T-cell (primary cell): Measurements from ENCODE around the gene SEC14L1. TPM values are rescaled to one million over a fixed set of nuclear protein-coding genes. Genes with fewer than 3 reads are reported as not detected.
A peak's percentile ranks its signal among the peaks of the same experiment; 100 is the strongest.
"Not testable (repeated sequence)": the region's sequence is repeated elsewhere in the genome, so short reads cannot be mapped to it uniquely, and the experiment has no call there.

Experiments used
- ATAC-seq, 4 experiments: fragments of 200-7000 bp in 3 of 4; fragments of 150-1000 bp in 1 of 4; cut with Tn5 transposase; replicated peaks in 1 of 4; 1 replicate in 3 of 4; 2 replicates in 1 of 4; pipeline ENCODE4 v1.10.0; 2021; ENCODE audit warnings: moderate library complexity in 3 of 4, mild to moderate bottlenecking in 2 of 4, moderate number of reproducible peaks in 1 of 4
- CTCF ChIA-PET, 2 donors: fragments of 300-600 bp; sonication (Branson Sonifier 250); formaldehyde crosslinking; loops; one replicate each; lab custom pipeline; 2022; ENCODE audit warnings: antibody characterized with exemption in 2 of 2; lab: Charles Lee
- POLR2A ChIA-PET, 2 donors: fragments of 300-600 bp; sonication (Branson Sonifier 250); formaldehyde crosslinking; loops; one replicate each; lab custom pipeline; 2022; ENCODE audit warnings: antibody characterized with exemption in 2 of 2; lab: Charles Lee
- DNase-seq, 35 experiments: peaks; one replicate each; pipeline versions ENCODE4 v3.0.0 to v3.0.0-alpha.2; 2013 to 2023
- H3K27ac ChIP-seq: one replicate; pipeline ENCODE4 v1.5.1; 2013; ENCODE audit warnings: low read length
- H3K27me3 ChIP-seq, 2 experiments: replicated peaks in 1 of 2; 1 replicate in 1 of 2; 2 replicates in 1 of 2; pipeline versions ENCODE4 v1.6.1 to v1.7.0; 2013; ENCODE audit warnings: low read length in 1 of 2, mixed read lengths in 1 of 2; ENCODE audit not compliant: control insufficient read depth in 2 of 2, insufficient read depth in 2 of 2; ENCODE audit errors: extremely low read depth in 1 of 2
- H3K36me3 ChIP-seq, 2 donors: 1 replicate in 1 of 2; 2 replicates in 1 of 2; pipeline versions ENCODE4 v1.6.1 to v1.7.0; 2013; ENCODE audit warnings: low read length in 1 of 2; ENCODE audit not compliant: control insufficient read depth in 2 of 2, insufficient read depth in 1 of 2; ENCODE audit errors: extremely low read depth in 1 of 2
- H3K4me1 ChIP-seq, 2 experiments: 1 replicate in 1 of 2; 2 replicates in 1 of 2; pipeline versions ENCODE4 v1.6.1 to v1.7.0; 2013; ENCODE audit warnings: low read length in 2 of 2, mixed read lengths in 1 of 2; ENCODE audit not compliant: insufficient read depth in 2 of 2, control insufficient read depth in 1 of 2; ENCODE audit errors: extremely low read depth in 1 of 2
- H3K4me3 ChIP-seq, 2 donors: 1 replicate in 1 of 2; 2 replicates in 1 of 2; pipeline versions ENCODE4 v1.5.1 to v1.7.0; 2013; ENCODE audit warnings: mild to moderate bottlenecking in 2 of 2, low read length in 1 of 2, moderate library complexity in 1 of 2; ENCODE audit not compliant: control insufficient read depth in 1 of 2; ENCODE audit errors: extremely low read depth in 1 of 2
- H3K9me3 ChIP-seq: 2 replicates; pipeline ENCODE4 v1.7.0; 2013
- H3K27ac Mint-ChIP-seq, 2 donors: one replicate each; pipeline ENCODE4 v1.8.0; 2020 to 2021; ENCODE audit warnings: mild to moderate bottlenecking in 2 of 2, mixed read lengths in 2 of 2
- H3K27me3 Mint-ChIP-seq, 2 donors: one replicate each; pipeline ENCODE4 v1.8.0; 2021 to 2022; ENCODE audit warnings: mixed read lengths in 2 of 2
- H3K36me3 Mint-ChIP-seq: one replicate; pipeline ENCODE4 v1.8.0; 2021; ENCODE audit warnings: mixed read lengths
- H3K4me1 Mint-ChIP-seq, 3 donors: one replicate each; pipeline ENCODE4 v1.8.0; 2020 to 2022; ENCODE audit warnings: mixed read lengths in 3 of 3, mild to moderate bottlenecking in 1 of 3
- H3K4me3 Mint-ChIP-seq, 3 donors: one replicate each; pipeline ENCODE4 v1.8.0; 2020 to 2022; ENCODE audit warnings: mild to moderate bottlenecking in 3 of 3, mixed read lengths in 3 of 3, moderate library complexity in 3 of 3
- H3K9me3 Mint-ChIP-seq, 3 donors: one replicate each; pipeline ENCODE4 v1.8.0; 2020 to 2022; ENCODE audit warnings: mixed read lengths in 3 of 3
- WGBS: methylation state at CpG from one replicate; pipeline ENCODE4 v1.1.5; 2013; ENCODE audit warnings: missing lambda C conversion rate; ENCODE audit not compliant: insufficient coverage; 5-methylcytosine and 5-hydroxymethylcytosine counted together
- total RNA-seq, 35 experiments: library from RNA in 6 of 35; stranded (reverse) in 6 of 35; fragments of 120-200 nt in 1 of 35; gene quantifications; one replicate each; pipeline versions ENCODE4 v1.2.1 to v1.2.4 and lab custom pipeline; 2013 to 2026

The SEC14L1 gene
- total RNA-seq, 5 donors from 2014 or later (not counting 1 experiment from before 2014, with no cell fraction given), result 36.9 to 71.6 (median 46.2) TPM

GRCh38 chr17:77098884-77099545, 41.8 kb upstream of the SEC14L1 start:
- peak overlapping the region; percentile 91 for H3K27ac ChIP-seq
- H3K4me3 Mint-ChIP-seq, result no peak overlapping the region

GRCh38 chr17:77099997-77100396, 40.8 kb upstream of the SEC14L1 start:
- Mint-ChIP-seq H3K36me3 (peaks cover 19% of the 10 kb centered on the region), H3K4me1 (peaks cover 30 to 37% (median 35%) of the 10 kb centered on the region in 3 donors), H3K9me3 (no peaks in the 10 kb centered on the region), H3K4me3 (no peak overlapping the region), H3K27ac (peak overlapping the region; percentile 87 to 90), H3K27me3 (no peaks in the 10 kb centered on the region)
- ChIA-PET CTCF (interaction anchor here in 1 of 2 donors (0.6 kb wide), 1 partner anchor 28 kb away, joined by 3 read pairs; no protein-coding TSS in a partner anchor), POLR2A (no interaction called here)
- WGBS, result 95% methylated on average over 11 of the region's 15 CpGs
- Histone ChIP-seq H3K27me3 (no peaks in the 10 kb centered on the region), H3K4me1 (peaks cover 0 to 18% of the 10 kb centered on the region in 2 experiments), H3K27ac (no peak overlapping the region), H3K36me3 (peaks cover 4 to 18% of the 10 kb centered on the region in 2 donors), H3K4me3 (no peak overlapping the region), H3K9me3 (no peaks in the 10 kb centered on the region)
- ATAC-seq (no peak), DNase-seq (peak in 6 of 35 experiments; percentile 3 to 55 (median 18))

More at GRCh38 chr17:77098884-77099545, 41.8 kb upstream of the SEC14L1 start:
- Mint-ChIP-seq H3K9me3 (no peaks in the 10 kb centered on the region), H3K27ac (peak overlapping the region; percentile 87 to 90), H3K27me3 (no peaks in the 10 kb centered on the region), H3K4me1 (peaks cover 30 to 41% (median 37%) of the 10 kb centered on the region in 3 donors), H3K36me3 (peaks cover 22% of the 10 kb centered on the region)
- DNase-seq (peak in 28 of 35 experiments; percentile 10 to 78 (median 38)), ATAC-seq (peak; percentile 75 to 94 (median 86))
- H3K27me3 ChIP-seq, result no peaks in the 10 kb centered on the region
- H3K9me3 ChIP-seq, result no peaks in the 10 kb centered on the region
- peaks cover 6 to 28% of the 10 kb centered on the region in 2 donors for H3K36me3 ChIP-seq
- no peak overlapping the region for H3K4me3 ChIP-seq
- peaks cover 0 to 18% of the 10 kb centered on the region in 2 experiments for H3K4me1 ChIP-seq
- CTCF ChIA-PET, result interaction anchor here in 1 of 2 donors (0.6 to 1.3 kb wide), 3 partner anchors 10 to 29 kb away, joined by 3 to 4 read pairs (median 3); no protein-coding TSS in a partner anchor
- WGBS, result 78% methylated on average over 4 of the region's 9 CpGs
- POLR2A ChIA-PET, result interaction anchor here in 1 of 2 donors (0.7 kb wide), 1 partner anchor 114 kb away, joined by 5 read pairs; no protein-coding TSS in a partner anchor

GRCh38 chr17:77101521-77102410, 39.0 kb upstream of the SEC14L1 start:
- CTCF ChIA-PET, result no interaction called here
- no peak overlapping the region for H3K4me3 ChIP-seq
- Mint-ChIP-seq H3K9me3 (no peaks in the 10 kb centered on the region), H3K27ac (peak overlapping the region in 1 of 2 donors; percentile 19), H3K4me1 (peaks cover 30 to 33% (median 31%) of the 10 kb centered on the region in 3 donors), H3K36me3 (peaks cover 13% of the 10 kb centered on the region), H3K4me3 (no peak overlapping the region), H3K27me3 (no peaks in the 10 kb centered on the region)
- POLR2A ChIA-PET, result no interaction called here
- H3K4me1 ChIP-seq, result peaks cover 0 to 22% of the 10 kb centered on the region in 2 experiments
- H3K9me3 ChIP-seq, result no peaks in the 10 kb centered on the region
- no peak for DNase-seq
- no peak for ATAC-seq
- no peak overlapping the region for H3K27ac ChIP-seq
- H3K27me3 ChIP-seq, result no peaks in the 10 kb centered on the region
- peaks cover 2 to 14% of the 10 kb centered on the region in 2 donors for H3K36me3 ChIP-seq
- WGBS, result 88% methylated on average over 7 of the region's 15 CpGs

- CTCF ChIA-PET, DNase-seq, H3K27me3 ChIP-seq, H3K9me3 ChIP-seq, ATAC-seq, H3K27me3 Mint-ChIP-seq, H3K9me3 Mint-ChIP-seq, POLR2A ChIA-PET, H3K4me3 Mint-ChIP-seq, H3K4me3 ChIP-seq, H3K27ac ChIP-seq: not testable (repeated sequence)
- Mint-ChIP-seq H3K36me3 (peaks cover 11% of the 10 kb centered on the region), H3K27ac (peak overlapping the region in 1 of 2 donors; percentile 19), H3K4me1 (peaks cover 33 to 34% (median 33%) of the 10 kb centered on the region in 3 donors)
- Histone ChIP-seq H3K36me3 (peaks cover 2 to 10% of the 10 kb centered on the region in 2 donors), H3K4me1 (peaks cover 0 to 27% of the 10 kb centered on the region in 2 experiments)
- 100% methylated on average over 3 of the region's 8 CpGs for WGBS
Observed at GRCh38 chr17:77102411-77103134, 38.2 kb upstream of the SEC14L1 start.

- no peaks in the 10 kb centered on the region for H3K36me3 ChIP-seq
- Mint-ChIP-seq H3K4me3 (peak overlapping the region in 1 of 3 donors; percentile 19), H3K4me1 (peaks cover 27 to 30% (median 27%) of the 10 kb centered on the region in 3 donors), H3K27me3 (no peaks in the 10 kb centered on the region), H3K36me3 (no peaks in the 10 kb centered on the region), H3K27ac (peak overlapping the region in 1 of 2 donors; percentile 19), H3K9me3 (no peaks in the 10 kb centered on the region)
- DNase-seq (no peak), ATAC-seq (no peak)
- H3K27ac ChIP-seq, result no peak overlapping the region
- H3K4me1 ChIP-seq, result peaks cover 8 to 21% of the 10 kb centered on the region in 2 experiments
- ChIA-PET POLR2A (interaction anchor here in 1 of 2 donors (0.7 kb wide), 1 partner anchor 15 kb away, joined by 3 read pairs; no protein-coding TSS in a partner anchor), CTCF (no interaction called here)
- peaks cover 0 to 6% of the 10 kb centered on the region in 2 experiments for H3K27me3 ChIP-seq
- H3K4me3 ChIP-seq, result no peak overlapping the region
- H3K9me3 ChIP-seq, result no peaks in the 10 kb centered on the region
- 87% methylated on average over 3 of the region's 3 CpGs for WGBS
Observed at GRCh38 chr17:77105706-77106105, 35.1 kb upstream of the SEC14L1 start.
